GM12801 (cell line): Measurements from ENCODE around the gene IGHMBP2.

Source experiments
- CTCF ChIP-seq: IDR thresholded peaks from one replicate; pipeline ENCODE4 v1.5.1; 2011; ENCODE audit warnings: control low read depth; ENCODE audit not compliant: insufficient read length; ENCODE audit errors: extremely low read depth

Gene IGHMBP2

GRCh38 chr11:68965901-68966853 lies 62.5 kb downstream of the IGHMBP2 start:
- no peak for TF ChIP-seq CTCF

GRCh38 chr11:68966894-68967780 lies 63.4 kb downstream of the IGHMBP2 start:
- no peak for TF ChIP-seq CTCF

GRCh38 chr11:68968306-68969250 lies 64.9 kb downstream of the IGHMBP2 start:
- no peak for TF ChIP-seq CTCF

GRCh38 chr11:68969386-68969785 lies 65.7 kb downstream of the IGHMBP2 start:
- no peak for TF ChIP-seq CTCF

GRCh38 chr11:68970921-68971636 lies 67.4 kb downstream of the IGHMBP2 start:
- TF ChIP-seq CTCF = no peak

- TF ChIP-seq CTCF = no peak
Observed at GRCh38 chr11:68973219-68973618, 69.5 kb downstream of the IGHMBP2 start.
